Activated naive CD4-positive, alpha-beta T cell (primary cell): ENCODE measurements around the gene MKKS.

Source experiments
- DNase-seq, 4 experiments: peaks; one replicate each; lab custom pipeline; 2025; lab: John Stamatoyannopoulos, UW

Gene MKKS

GRCh38 chr20:10368702-10369041 lies 65.3 kb downstream of the MKKS start:
- DNase-seq: no peak

- no peak for DNase-seq
Observed at GRCh38 chr20:10367943-10368701, 65.9 kb downstream of the MKKS start.

GRCh38 chr20:10367693-10367942 lies 66.4 kb downstream of the MKKS start:
- no peak for DNase-seq

- no peak for DNase-seq
Observed at GRCh38 chr20:10366898-10367692, 66.9 kb downstream of the MKKS start.

- DNase-seq: no peak
Observed at GRCh38 chr20:10362674-10363073, 71.3 kb downstream of the MKKS start.

GRCh38 chr20:10360878-10361277 lies 73.1 kb downstream of the MKKS start:
- DNase-seq: no peak

GRCh38 chr20:10359621-10360040 lies 74.4 kb downstream of the MKKS start:
- DNase-seq: no peak

- DNase-seq: no peak
Observed at GRCh38 chr20:10357974-10358373, 76.0 kb downstream of the MKKS start.

- DNase-seq: no peak
Observed at GRCh38 chr20:10357061-10357708, 76.8 kb downstream of the MKKS start.

- DNase-seq: no peak
Observed at GRCh38 chr20:10356628-10357027, 77.4 kb downstream of the MKKS start.

- no peak for DNase-seq
Observed at GRCh38 chr20:10352934-10353824, 80.8 kb downstream of the MKKS start.
